Measurements from ENCODE around the gene KIF4A. TPM values are rescaled to one million over a fixed set of nuclear protein-coding genes. Genes with fewer than 3 reads are reported as not detected.

KIF4A gene
- total and polyA plus RNA-seq, 2 of the 13 experiments (the other 11 are each of a cell fraction or from before 2014, with no cell fraction given): 9.4 to 28.2 TPM

- Histone ChIP-seq H3K9me3 (ENCODE audit: low read length) (no peaks in the 10 kb centered on the region), H3K36me3 (replicated peaks in 1 of 2; ENCODE audit: control insufficient read depth in 1 of 2, insufficient read depth in 2 of 2, low read length in 2 of 2) (peaks cover 0 to 7% of the 10 kb centered on the region in 2 experiments; a peak in 2 of 5 replicates), H3K4me1 (ENCODE audit: insufficient read depth, low read length) (no peaks in the 10 kb centered on the region), H3K27ac (ENCODE audit: extremely low read length, insufficient read depth, low read length) (no peak overlapping the region), H3K27me3 (ENCODE audit: control insufficient read depth in 1 of 2, insufficient read depth in 2 of 2, low read length in 2 of 2) (no peaks in the 10 kb centered on the region), H3K4me3 (replicated peaks in 1 of 3; ENCODE audit: insufficient read depth in 1 of 3, low read depth in 2 of 3, low read length in 3 of 3) (no peak overlapping the region), H3K79me2 (ENCODE audit: insufficient read depth, low read length) (peaks cover 3% of the 10 kb centered on the region), H3K4me2 (ENCODE audit: low read depth, low read length) (no peak overlapping the region), H3K9ac (ENCODE audit: insufficient read depth, low read depth, low read length) (no peak overlapping the region), H4K20me1 (ENCODE audit: insufficient read depth, low read length) (no peaks in the 10 kb centered on the region), H2AFZ (ENCODE audit: low read length) (no peak overlapping the region)
- no peak for ATAC-seq
- in situ Hi-C loops (cut with HindIII; ENCODE audit: extremely low pct_ligation_motif_present, low pct_unique_long_range_greater_than_20kb) (no loop called here), intact Hi-C loops (cut with micrococcal nuclease; ENCODE audit: unreplicated experiment) (no loop called here)
- FAIRE-seq: no peak
- POLR2A ChIA-PET: no interaction called here
- no TSS peak for BruUV-seq (replicated peaks)
- WGBS (ENCODE audit: low lambda C conversion rate): 100% methylated on average over 1 of the region's 1 CpG
- CTCF ChIA-PET (ENCODE audit: low intra/inter-chr PET ratio, low total read pairs): no interaction called here
- DNase-seq (ENCODE audit: low spot score): no peak
- no peak for TF ChIP-seq ZNF816 (CRISPR knock-in tag; IDR thresholded peaks at IDR 0.05; ENCODE audit: borderline replicate concordance)
- TF ChIP-seq FOXA1 (IDR thresholded peaks at IDR 0.05): no peak
- no peak for TF ChIP-seq FOXA1 (CRISPR knock-in tag; IDR thresholded peaks at IDR 0.05)
- TF ChIP-seq AGO2 (optimal IDR thresholded peaks at IDR 0.05; ENCODE audit: low read depth, low read length): no peak
- no peak for TF ChIP-seq UBTF (CRISPR knock-in tag; IDR thresholded peaks at IDR 0.05)
- no peak for TF ChIP-seq ZNF557 (CRISPR knock-in tag; IDR thresholded peaks at IDR 0.05)
- no peak for TF ChIP-seq ZSCAN20 (CRISPR knock-in tag; IDR thresholded peaks at IDR 0.05; ENCODE audit: borderline replicate concordance)
- TF ChIP-seq SAFB2 (CRISPR knock-in tag; IDR thresholded peaks at IDR 0.05; ENCODE audit: borderline replicate concordance, low read depth): no peak
- TF ChIP-seq ZNF776 (CRISPR knock-in tag; IDR thresholded peaks at IDR 0.05): no peak
- TF ChIP-seq SETDB1 (CRISPR knock-in tag; IDR thresholded peaks at IDR 0.05; ENCODE audit: borderline replicate concordance): no peak
- TF ChIP-seq ZFP1 (CRISPR knock-in tag; IDR thresholded peaks at IDR 0.05): no peak
- no peak for TF ChIP-seq HDAC1 (CRISPR knock-in tag; IDR thresholded peaks at IDR 0.05)
- no peak for TF ChIP-seq ZNF790 (CRISPR knock-in tag; IDR thresholded peaks at IDR 0.05; ENCODE audit: borderline replicate concordance)
- TF ChIP-seq ATF4 (CRISPR knock-in tag; IDR thresholded peaks at IDR 0.05): no peak
- no peak for TF ChIP-seq NR2C2 (CRISPR knock-in tag; IDR thresholded peaks at IDR 0.05; ENCODE audit: borderline replicate concordance)
- TF ChIP-seq ZNF280D (CRISPR knock-in tag; IDR thresholded peaks at IDR 0.05): no peak
- TF ChIP-seq SUZ12 (IDR thresholded peaks at IDR 0.05; ENCODE audit: low read depth, low read length): no peak
- TF ChIP-seq ZMYM3 (CRISPR knock-in tag; IDR thresholded peaks at IDR 0.05): no peak
- TF ChIP-seq BRD4 (CRISPR knock-in tag; IDR thresholded peaks at IDR 0.05): no peak
Measured at GRCh38 chrX:70313503-70313902, 23.6 kb downstream of the KIF4A start.

Measured in HepG2 (cell line).